NCI-H128 (cell line): ENCODE measurements around the gene FAM135A.
"Not testable (repeated sequence)": the region's sequence is repeated elsewhere in the genome, so short reads cannot be mapped to it uniquely, and the experiment has no call there.

Experiments used
- DNase-seq: peaks from one replicate; lab custom pipeline; 2025; ENCODE audit not compliant: unreplicated experiment; lab: John Stamatoyannopoulos, UW

FAM135A gene

DNA sequence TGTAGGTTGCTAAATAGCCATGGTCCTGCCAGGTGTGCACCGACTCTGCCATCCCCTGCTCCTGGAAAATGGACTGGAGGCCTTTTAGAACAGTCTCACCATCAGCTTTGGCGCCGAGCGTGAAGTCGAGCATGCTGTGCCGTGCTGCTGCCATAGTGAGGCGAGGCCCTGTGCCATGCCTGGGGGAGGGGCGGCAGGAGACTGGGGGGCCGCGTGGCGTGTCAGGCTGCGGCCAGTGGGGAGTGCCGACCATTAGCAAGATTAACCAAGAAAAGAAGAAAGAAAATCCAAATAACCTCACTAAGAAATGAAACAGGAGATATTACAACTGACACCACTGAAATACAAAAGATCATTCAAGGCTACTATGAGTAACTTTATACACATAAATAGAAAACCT lies 195.9 kb downstream of the FAM135A start:
- not testable (repeated sequence) for DNase-seq
